ENCODE results near the gene APOBEC3B. TPM values are rescaled to one million over a fixed set of nuclear protein-coding genes. Genes with fewer than 3 reads are reported as not detected.
A peak's percentile ranks its signal among the peaks of the same experiment; 100 is the strongest.
"Not testable (repeated sequence)": the region's sequence is repeated elsewhere in the genome, so short reads cannot be mapped to it uniquely, and the experiment has no call there.

The APOBEC3B gene
- total RNA-seq, 1 donor from 2014 or later, result not detected

DNA sequence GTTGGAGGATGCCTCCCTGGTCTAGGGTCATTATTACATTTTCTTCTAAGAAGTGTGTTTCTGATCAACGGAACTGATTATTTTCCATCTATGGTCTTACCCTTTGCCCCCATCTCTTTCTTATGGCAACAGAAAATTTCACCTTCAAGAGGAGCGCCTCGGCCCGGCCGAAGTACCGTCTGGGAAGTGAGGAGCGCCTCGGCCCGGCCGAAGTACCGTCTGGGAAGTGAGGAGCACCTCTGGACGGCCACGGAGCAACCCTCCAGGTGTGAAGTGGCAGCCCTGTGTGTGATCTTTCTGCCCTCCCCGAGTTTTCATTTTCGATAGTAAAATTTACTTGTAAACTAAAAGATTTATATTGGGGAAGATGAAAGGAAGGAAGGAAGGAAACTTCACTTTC is 28.8 kb downstream of the APOBEC3B start:
- Histone ChIP-seq H3K36me3 (ENCODE audit: control insufficient read depth, insufficient read depth, low read length) (peaks cover 3% of the 10 kb centered on the region), H3K4me3 (ENCODE audit: low read depth, low read length) (no peak overlapping the region), H3K27me3 (ENCODE audit: control insufficient read depth, insufficient read depth, low read length) (no peaks in the 10 kb centered on the region)
- FAIRE-seq, result no peak
- no peak for TF ChIP-seq CTCF (IDR thresholded peaks at IDR 0.05; ENCODE audit: insufficient read depth, low read length, severe bottlenecking)
- DNase-seq (ENCODE audit: low read depth), result no peak

GRCh38 chr22:39012533-39013511 is 30.7 kb downstream of the APOBEC3B start:
- DNase-seq (ENCODE audit: low read depth) (no peak), FAIRE-seq (no peak)
- no peak for TF ChIP-seq CTCF (IDR thresholded peaks at IDR 0.05; ENCODE audit: insufficient read depth, low read length, severe bottlenecking)
- Histone ChIP-seq H3K4me3 (ENCODE audit: low read depth, low read length) (no peak overlapping the region), H3K27me3 (ENCODE audit: control insufficient read depth, insufficient read depth, low read length) (no peaks in the 10 kb centered on the region), H3K36me3 (ENCODE audit: control insufficient read depth, insufficient read depth, low read length) (peaks cover 5% of the 10 kb centered on the region)

DNA sequence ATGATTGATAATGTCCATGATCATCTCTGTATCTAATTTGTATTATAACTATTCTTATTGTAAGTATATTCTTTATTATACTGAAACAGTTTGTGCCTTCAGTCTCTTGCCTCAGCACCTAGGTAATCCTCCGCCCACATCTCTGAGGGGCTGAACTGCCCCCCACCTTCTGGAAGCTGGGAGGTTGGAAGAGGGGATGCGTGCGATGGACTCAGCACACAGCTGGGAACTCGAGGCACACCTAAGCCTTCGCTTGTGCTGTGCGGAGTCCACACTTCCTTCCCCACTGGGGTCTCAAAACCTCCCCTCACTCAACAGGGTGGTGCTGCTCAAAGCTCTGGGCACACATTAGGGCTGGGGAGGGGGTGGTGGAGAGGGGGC is 31.4 kb downstream of the APOBEC3B start:
- not testable (repeated sequence) for FAIRE-seq; H3K4me3 ChIP-seq (ENCODE audit: low read depth, low read length); H3K27me3 ChIP-seq (ENCODE audit: control insufficient read depth, insufficient read depth, low read length); DNase-seq (ENCODE audit: low read depth); H3K36me3 ChIP-seq (ENCODE audit: control insufficient read depth, insufficient read depth, low read length)

DNA sequence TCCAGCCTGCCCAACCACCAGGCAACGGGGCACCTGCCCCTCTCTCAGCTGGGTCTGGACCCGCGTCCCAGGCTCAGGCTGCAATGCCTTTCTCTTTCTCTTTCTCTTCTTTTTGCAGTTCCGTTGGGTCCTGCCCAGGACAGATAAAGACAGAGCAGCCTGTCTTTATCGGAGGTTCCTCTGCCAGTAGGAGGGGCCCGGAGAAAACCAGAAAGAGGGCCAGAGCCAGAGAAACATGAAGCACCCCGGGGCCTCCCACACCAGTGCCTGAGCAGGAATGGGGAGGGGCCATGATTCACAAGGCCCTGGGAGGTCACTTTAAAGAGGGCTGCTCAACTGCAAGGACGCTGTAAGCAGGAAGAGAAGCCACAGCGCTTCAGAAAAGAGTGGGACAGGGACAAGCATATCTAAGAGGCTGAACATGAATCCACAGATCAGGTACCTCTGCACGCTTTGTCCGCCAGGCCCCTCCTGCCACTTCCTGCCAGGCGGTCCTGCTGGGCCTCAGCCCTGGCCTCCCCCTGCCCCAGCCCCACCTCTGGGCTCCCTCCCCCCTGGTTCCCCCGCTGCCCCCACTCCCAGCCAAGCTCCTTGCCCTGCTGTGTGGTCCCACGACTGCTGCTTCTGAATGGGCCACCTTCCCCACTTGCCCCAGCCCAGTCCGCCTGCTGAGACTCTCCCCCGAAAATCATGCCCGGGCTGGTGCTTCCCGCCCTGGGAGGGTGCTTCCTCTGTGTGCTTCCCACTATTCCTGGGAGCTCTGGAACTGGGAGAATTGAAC is 32.0 kb downstream of the APOBEC3B start, which contains the start of gene APOBEC3C:
Gene APOBEC3C, plus strand, starts transcription at position 316 of the 781 bp plus-strand sequence. Its CDS starts 106 bp downstream, at position 422.
- peak; percentile 8 for TF ChIP-seq CTCF (IDR thresholded peaks at IDR 0.05; ENCODE audit: insufficient read depth, low read length, severe bottlenecking)
- DNase-seq (ENCODE audit: low read depth), result peak; percentile 81
- FAIRE-seq, result peak; percentile 64
- peak within 1 kb of the TSS; percentile 76 for H3K4me3 ChIP-seq (ENCODE audit: low read depth, low read length)
- no peaks in the 10 kb centered on the region for H3K27me3 ChIP-seq (ENCODE audit: control insufficient read depth, insufficient read depth, low read length)
- peaks cover 6% of the 10 kb centered on the region for H3K36me3 ChIP-seq (ENCODE audit: control insufficient read depth, insufficient read depth, low read length)

GRCh38 chr22:39014723-39015121 is 32.6 kb downstream of the APOBEC3B start:
- H3K4me3 ChIP-seq (ENCODE audit: low read depth, low read length), result peak overlapping the region; percentile 76
- FAIRE-seq; H3K36me3 ChIP-seq (ENCODE audit: control insufficient read depth, insufficient read depth, low read length); H3K27me3 ChIP-seq (ENCODE audit: control insufficient read depth, insufficient read depth, low read length): not testable (repeated sequence)
- peak; percentile 3 for DNase-seq (ENCODE audit: low read depth)

DNA sequence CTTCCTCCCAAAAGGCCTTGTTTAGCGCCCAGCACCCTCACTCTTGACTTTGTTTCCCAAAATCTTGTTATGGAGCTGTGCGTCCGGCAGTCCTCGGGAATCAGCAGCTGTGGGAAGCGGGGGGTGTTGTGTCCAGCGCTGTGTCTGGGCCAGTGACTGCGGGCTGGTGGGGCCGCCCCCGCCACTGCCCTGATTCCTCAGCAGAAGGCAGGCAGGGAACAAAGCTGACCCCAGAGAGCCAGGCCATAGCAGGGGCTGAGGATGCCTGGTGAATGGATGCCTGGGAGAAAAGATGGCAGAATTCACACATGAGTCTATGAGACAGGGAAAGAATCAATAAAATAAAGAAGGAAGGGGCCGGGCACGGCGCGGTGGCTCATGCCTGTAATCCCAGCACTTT is 34.4 kb downstream of the APOBEC3B start:
- no peak overlapping the region for H3K4me3 ChIP-seq (ENCODE audit: low read depth, low read length)
- peaks cover 6% of the 10 kb centered on the region for H3K36me3 ChIP-seq (ENCODE audit: control insufficient read depth, insufficient read depth, low read length)
- FAIRE-seq (no peak), DNase-seq (ENCODE audit: low read depth) (no peak)
- H3K27me3 ChIP-seq (ENCODE audit: control insufficient read depth, insufficient read depth, low read length), result no peaks in the 10 kb centered on the region
- no peak for TF ChIP-seq CTCF (IDR thresholded peaks at IDR 0.05; ENCODE audit: insufficient read depth, low read length, severe bottlenecking)

All from bronchial epithelial cell (primary cell).